ENCODE results near the gene TUFT1. TPM values are rescaled to one million over a fixed set of nuclear protein-coding genes. Genes with fewer than 3 reads are reported as not detected.

Gene TUFT1
- total and polyA plus RNA-seq, 9 of the 15 experiments (the other 6 are each of a cell fraction or from before 2014, with no cell fraction given) = 0.54 to 2.0 (median 1.7) TPM

GRCh38 chr1:151611832-151612500 is 71.9 kb downstream of the TUFT1 start, which contains the start of gene SNX27 (continued):
- TF ChIP-seq KAT7 (CRISPR knock-in tag; IDR thresholded peaks at IDR 0.05; ENCODE audit: borderline replicate concordance) = peak; percentile 90
- TF ChIP-seq ZBTB17 (CRISPR knock-in tag; IDR thresholded peaks at IDR 0.05) = peak; percentile 81
- TF ChIP-seq SIN3A (IDR thresholded peaks at IDR 0.05; ENCODE audit: borderline replicate concordance in 2 of 2, control insufficient read depth in 1 of 2, low read depth in 2 of 2, low read length in 2 of 2) = peak in 1 of 2 experiments; percentile 29; a peak in 1 of 4 replicates
- TF ChIP-seq ZNF586 (CRISPR knock-in tag; conservative IDR thresholded peaks at IDR 0.05) = 0 out of 2 replicates have a peak, but pooled peaks have one; percentile 55
- no peak for TF ChIP-seq ZNF695 (CRISPR knock-in tag; IDR thresholded peaks at IDR 0.05)
- no peak for TF ChIP-seq KLF10 (CRISPR knock-in tag; IDR thresholded peaks at IDR 0.05)
- TF ChIP-seq, protein P1, sequence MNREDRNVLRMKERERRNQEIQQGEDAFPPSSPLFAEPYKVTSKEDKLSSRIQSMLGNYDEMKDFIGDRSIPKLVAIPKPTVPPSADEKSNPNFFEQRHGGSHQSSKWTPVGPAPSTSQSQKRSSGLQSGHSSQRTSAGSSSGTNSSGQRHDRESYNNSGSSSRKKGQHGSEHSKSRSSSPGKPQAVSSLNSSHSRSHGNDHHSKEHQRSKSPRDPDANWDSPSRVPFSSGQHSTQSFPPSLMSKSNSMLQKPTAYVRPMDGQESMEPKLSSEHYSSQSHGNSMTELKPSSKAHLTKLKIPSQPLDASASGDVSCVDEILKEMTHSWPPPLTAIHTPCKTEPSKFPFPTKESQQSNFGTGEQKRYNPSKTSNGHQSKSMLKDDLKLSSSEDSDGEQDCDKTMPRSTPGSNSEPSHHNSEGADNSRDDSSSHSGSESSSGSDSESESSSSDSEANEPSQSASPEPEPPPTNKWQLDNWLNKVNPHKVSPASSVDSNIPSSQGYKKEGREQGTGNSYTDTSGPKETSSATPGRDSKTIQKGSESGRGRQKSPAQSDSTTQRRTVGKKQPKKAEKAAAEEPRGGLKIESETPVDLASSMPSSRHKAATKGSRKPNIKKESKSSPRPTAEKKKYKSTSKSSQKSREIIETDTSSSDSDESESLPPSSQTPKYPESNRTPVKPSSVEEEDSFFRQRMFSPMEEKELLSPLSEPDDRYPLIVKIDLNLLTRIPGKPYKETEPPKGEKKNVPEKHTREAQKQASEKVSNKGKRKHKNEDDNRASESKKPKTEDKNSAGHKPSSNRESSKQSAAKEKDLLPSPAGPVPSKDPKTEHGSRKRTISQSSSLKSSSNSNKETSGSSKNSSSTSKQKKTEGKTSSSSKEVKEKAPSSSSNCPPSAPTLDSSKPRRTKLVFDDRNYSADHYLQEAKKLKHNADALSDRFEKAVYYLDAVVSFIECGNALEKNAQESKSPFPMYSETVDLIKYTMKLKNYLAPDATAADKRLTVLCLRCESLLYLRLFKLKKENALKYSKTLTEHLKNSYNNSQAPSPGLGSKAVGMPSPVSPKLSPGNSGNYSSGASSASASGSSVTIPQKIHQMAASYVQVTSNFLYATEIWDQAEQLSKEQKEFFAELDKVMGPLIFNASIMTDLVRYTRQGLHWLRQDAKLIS (CRISPR knock-in tag; IDR thresholded peaks at IDR 0.05) = 0 out of 2 replicates have a peak, but pooled peaks have one; percentile 51
- no peak for TF ChIP-seq COPS2 (conservative IDR thresholded peaks at IDR 0.05)
- peak; percentile 56; the same call in 1 of the 2 replicates for TF ChIP-seq E2F4 (CRISPR knock-in tag; IDR thresholded peaks at IDR 0.05; ENCODE audit: low read depth)
- TF ChIP-seq, protein P2, sequence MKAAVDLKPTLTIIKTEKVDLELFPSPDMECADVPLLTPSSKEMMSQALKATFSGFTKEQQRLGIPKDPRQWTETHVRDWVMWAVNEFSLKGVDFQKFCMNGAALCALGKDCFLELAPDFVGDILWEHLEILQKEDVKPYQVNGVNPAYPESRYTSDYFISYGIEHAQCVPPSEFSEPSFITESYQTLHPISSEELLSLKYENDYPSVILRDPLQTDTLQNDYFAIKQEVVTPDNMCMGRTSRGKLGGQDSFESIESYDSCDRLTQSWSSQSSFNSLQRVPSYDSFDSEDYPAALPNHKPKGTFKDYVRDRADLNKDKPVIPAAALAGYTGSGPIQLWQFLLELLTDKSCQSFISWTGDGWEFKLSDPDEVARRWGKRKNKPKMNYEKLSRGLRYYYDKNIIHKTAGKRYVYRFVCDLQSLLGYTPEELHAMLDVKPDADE (conservative IDR thresholded peaks at IDR 0.05; ENCODE audit: control insufficient read depth, low read depth, low read length) = peak; percentile 99
- peak; percentile 62 for TF ChIP-seq MBD2 (IDR thresholded peaks at IDR 0.05; ENCODE audit: borderline replicate concordance, low read depth)
- TF ChIP-seq FOXP1 (CRISPR knock-in tag; IDR thresholded peaks at IDR 0.05) = 0 out of 2 replicates have a peak, but pooled peaks have one; percentile 62
- peak; percentile 66 for TF ChIP-seq TBP (optimal IDR thresholded peaks at IDR 0.05; ENCODE audit: low read depth, low read length)
- no peak for TF ChIP-seq PURB (CRISPR knock-in tag; IDR thresholded peaks at IDR 0.05; ENCODE audit: low read depth)
- TF ChIP-seq RBFOX2 (IDR thresholded peaks at IDR 0.05; ENCODE audit: low read depth, low read length) = peak; percentile 80
- TF ChIP-seq SLC30A9 (CRISPR knock-in tag; IDR thresholded peaks at IDR 0.05) = no peak
- TF ChIP-seq RBM14 (IDR thresholded peaks at IDR 0.05; ENCODE audit: borderline replicate concordance, insufficient read depth, low read depth, low read length) = no peak
- peak; percentile 31; the same call in 1 of the 2 replicates for TF ChIP-seq NR3C1 (CRISPR knock-in tag; IDR thresholded peaks at IDR 0.05)
- peak in 1 of 2 experiments; percentile 50; a peak in 2 of 4 replicates for TF ChIP-seq MNT (conservative IDR thresholded peaks at IDR 0.05)

Data from K562 (cell line).